HG03457 (cell line): ENCODE data around the gene GNB2.

ENCODE experiments used
- ATAC-seq: cut with Tn5 transposase; IDR thresholded peaks from one replicate; pipeline ENCODE4 v1.9.1; 2021; ENCODE audit warnings: moderate number of reproducible peaks; ENCODE audit not compliant: unreplicated experiment

The GNB2 gene

DNA sequence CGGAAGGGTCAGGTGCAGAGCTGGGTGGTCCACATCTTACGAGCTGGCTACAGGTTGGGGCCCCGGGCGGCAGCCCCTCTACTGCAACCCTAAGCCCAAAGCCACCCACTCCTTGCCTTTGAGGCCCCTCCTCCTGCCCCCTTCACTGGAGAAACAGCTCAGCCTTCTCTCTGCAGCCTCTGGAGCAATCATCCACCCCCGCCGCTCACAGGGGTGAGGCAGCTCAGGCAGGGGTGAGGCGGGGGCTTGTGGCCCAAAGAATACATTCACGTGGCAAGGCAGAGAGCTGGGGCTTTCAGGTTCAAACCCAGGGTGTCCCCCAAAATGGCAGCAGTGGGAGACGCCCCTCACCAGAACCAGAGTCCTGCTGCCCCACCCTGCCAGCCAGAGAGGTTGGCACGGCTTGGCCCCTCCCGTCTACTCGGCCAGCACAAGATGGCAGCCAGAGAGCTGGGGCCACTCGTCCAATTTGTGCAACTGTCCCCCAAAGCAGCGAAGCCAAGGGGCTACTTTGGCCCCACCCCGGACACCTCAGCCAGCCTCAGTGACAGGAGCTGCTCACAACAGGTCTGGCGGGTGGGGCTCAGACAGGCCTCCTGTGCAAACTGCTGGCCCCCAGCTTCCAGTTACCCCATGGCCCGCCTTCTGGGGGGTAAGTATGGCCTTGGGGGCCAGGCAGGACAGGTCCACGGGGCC, 7.2 kb downstream of the GNB2 start:
- ATAC-seq, result no peak

DNA sequence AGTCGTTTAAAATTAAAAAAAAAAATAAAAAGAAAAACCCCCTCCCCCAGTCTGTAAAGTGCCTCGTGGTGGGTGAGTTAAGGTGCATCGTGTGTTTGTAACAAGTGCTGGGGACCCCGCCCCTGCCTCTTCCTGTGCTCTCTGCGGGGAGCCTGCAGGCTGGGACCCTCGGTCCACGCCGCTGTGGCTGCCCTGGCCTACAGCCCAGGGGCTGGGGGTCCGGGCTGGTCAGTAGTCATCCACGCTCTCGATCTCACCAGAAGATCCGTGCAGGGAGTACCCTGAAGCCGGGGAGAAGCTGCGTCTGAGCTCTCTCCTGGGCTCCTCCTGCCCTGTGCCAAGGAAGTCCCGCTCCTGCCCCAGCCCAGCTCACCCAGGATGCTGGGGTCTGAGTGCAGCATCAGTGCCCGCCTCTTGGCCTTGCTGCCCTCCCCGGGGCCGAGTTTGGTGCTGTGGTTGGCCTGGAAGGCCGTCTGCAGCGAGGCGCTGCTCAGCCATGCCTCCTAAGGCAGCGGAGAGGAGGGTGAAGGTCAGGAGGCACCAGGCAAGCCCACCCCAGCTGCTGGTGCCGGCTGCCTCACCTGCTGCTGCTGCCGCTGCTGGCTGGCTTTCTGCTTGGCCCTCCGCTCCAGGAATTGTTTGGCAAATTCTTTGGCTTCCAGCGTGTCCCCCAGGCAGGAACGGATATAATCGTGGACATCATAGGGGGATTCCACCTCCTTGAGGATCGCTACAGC, 8.1 kb downstream of the GNB2 start:
- no peak for ATAC-seq

DNA sequence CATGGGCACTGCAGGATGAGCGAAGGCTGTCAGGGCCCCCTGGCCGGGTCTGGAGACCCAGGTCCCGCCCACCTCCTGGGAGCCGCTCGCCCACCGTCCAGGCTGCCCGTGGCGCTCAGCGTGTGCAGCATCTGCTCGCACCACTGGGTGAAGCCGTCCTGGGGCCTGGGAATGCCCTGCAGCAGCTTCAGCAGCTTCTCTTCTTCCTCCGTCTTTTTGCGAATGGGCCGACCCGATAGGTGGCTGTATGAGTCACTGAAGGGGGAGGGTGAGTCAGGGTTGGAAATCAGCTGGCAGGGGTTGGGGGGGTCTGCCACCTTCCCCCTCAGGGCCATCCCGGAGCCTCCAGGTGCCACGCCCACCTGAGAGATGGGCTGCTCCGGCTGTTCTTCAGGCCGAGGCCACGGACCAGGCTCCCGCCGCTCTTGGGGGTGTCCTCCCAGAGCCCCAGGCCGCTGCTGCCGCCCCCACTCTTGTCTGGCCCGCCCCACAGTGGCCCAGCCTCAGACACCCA, 8.7 kb downstream of the GNB2 start:
- ATAC-seq, result no peak

DNA sequence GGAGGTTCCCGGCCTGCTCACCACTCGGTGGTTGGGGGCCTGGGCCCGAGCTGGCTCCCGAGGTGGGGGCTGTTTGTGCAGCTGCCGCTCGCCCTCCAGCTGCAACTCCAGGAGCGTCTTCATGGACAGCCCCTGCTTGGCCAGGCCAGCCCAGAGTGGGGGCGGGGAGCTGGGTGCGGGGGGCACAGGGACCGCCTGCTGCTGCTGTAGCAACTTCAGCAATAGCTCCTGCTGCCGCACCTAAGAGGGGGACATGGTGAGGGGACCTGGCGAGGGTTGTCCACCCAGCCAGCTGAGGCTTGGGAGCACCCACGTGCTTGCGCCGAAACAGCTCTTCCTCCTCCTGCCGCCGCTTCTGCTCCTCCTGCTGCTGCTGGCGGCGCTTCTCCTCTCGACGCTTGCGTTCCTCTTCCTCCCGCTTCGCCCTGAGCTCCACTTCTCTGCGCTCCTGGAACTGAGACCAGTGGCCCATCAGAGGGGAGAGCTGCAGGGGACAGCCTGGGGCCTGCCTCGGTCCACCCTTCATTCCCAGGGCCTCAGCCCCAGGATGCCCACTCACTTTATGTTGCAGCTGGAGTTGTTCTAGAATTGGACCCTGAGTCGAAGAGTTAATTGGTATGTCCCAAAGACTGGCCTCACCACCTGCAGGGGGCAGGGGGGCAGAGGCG, 9.6 kb downstream of the GNB2 start:
- no peak for ATAC-seq

DNA sequence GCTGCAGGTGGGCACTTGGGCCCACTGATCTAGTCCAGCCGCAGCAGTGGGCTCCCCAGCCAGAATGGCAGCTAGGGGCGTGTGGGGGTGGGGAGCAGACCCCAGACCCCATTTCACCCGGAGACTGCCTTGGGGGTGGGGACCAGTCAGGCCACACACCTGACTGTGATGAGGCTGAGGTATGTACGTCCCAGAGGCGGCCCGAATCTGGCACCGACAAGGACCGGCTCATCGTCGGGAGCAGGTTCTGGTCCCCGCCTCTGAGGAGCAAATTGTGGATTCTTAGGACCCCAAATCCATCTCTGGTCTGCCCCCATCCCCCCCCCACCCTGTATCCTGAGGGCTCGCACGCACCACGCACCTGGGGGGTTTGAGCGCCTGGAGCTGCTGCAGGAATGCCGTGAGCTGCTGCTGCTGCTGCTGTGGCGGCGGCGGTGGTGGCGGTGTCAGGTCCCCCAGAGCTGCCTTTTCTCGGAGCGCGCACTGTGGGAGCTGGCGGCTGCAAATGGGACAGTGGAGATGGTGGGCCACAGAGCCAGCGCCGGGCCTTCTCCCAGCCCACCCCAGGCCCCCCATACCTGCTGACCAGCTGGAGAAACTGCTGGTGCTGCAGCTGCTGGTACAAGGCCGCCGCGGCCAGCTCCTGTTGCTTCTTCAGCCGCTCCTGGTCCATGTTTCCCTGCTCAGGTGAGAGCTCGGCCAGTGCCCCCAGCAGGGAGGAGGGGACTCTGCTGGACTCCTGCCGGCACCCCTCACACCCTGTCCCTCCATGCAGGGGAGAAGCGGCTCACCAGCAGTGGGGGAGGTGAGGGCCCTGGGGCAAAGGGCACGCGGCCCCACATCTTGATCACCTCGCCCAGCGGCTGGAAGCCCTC, 10.4 kb downstream of the GNB2 start:
- ATAC-seq, result no peak

DNA sequence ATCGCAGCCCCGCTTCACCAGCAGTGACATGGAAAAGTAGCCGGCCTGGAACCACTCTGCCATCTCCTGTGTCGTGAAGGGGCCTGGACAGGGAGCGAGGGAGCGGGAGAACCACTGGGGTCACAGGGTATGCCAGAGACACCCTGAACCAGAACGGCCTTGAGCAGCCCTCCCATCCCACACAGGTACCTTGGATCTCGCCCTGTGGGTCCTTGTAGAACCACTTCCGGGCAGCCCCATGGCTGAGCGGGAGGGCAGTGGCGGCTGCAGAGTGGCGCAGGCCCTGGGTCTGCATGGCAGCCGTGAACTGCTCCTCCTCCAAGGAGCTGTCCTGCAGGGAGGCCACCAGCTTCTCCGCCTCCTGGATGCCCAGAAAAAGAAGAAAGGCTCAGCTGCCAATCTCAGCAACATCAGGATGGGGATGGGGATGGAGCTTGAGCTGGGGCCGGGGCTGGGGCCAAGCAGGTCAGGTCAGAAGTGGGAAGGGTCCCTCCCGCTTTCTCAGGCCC, 11.0 kb downstream of the GNB2 start:
- no peak for ATAC-seq

DNA sequence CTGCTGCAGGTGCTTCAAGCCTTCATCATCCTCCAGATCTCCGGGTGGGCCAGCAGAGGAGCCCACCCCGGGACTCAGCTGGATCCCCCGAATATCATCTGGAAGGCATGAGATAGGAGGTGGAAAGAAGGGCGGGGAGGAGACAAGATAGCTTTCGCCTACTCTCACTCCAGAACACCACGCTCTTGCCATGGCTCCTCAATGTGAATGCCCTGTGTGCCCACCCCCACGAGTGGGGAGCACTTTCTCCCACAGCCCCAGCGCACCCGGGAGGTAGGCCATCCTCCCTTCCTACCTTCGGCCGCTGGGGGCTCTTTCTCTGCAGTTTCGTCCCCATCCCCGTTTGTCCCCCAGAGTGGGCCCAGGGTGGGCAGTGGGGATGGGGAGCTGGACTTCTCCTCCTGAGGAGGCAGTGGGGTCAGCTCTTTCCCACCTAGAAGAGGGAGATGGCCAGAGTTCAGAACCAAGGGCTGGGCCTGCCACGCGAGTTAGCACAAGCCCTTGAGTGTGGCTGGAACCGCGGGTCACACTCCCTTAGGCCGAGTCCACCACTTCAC, 11.6 kb downstream of the GNB2 start:
- no peak for ATAC-seq

DNA sequence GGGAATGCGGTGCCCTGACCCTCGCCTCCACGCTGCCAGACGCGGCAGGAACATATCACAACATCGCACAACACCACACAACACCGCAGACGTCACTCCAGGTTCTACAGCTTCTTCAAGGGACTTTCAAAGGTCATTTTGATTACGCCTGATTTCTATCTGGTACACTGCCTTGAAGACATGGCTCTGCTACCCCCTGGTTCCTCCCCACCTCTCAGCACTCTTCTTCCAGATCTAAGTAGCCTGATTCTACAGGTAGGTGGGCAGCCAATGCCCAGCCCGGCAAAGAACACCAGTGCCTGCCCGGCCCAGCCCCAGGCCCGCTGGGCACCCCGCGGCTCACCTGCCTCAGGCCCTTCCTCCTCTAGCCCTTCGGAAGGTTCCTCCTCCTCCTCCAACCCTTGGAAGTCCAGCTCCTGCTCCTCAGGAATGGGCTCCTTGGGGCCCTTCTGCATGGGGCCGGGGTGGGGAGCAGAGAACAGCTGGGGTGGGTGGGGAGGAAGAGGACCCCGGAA, 12.1 kb downstream of the GNB2 start:
- ATAC-seq, result no peak

DNA sequence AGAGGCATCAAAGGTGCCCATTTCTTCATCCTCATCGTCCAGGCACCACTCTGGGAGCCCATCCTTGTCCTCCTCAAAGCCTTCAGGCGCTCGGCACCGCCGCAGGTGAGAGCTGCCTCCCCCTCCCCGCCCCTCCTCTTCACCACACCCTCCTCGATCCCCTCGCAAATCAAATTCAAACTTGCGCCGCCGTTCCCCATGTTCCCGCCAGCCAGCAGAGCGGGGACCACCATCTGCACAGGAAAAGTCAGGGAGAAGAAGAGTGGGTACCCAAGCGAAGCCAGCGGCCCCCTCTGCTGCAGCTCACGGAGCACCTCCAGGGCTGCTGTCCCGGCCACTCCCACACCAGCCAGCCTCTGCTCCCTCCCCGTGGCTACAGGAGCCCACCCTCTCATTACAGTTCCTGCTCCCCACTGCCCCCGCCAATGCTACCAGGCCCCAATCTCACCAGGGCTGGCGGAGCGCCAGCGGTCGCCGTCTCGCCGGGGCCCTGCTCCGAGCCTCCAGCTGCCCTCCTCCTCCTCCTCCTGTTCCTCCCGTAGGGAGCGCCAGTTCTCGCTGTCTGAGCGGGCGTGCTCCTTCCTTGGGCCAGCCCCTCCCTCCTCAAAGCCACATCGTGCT, 12.8 kb downstream of the GNB2 start:
- no peak for ATAC-seq

DNA sequence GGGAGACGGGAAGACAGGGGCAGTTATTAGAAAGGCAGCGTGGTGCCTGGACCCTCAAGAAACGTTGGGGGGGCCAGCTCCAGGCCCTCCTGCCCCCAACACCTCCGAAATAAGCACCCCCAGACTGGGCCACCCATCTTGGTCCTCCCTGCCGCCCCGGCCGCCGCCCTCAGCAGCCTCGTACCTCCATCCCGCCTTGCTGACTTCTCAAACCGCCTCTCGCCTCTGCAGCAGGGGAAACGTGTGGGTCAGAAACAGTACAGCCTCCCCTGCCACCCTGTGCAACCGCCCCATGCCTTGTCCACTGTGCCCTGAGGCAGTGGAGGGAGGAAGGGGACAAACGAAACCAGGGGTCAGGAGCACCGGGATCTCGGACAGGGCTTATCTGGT, 13.3 kb downstream of the GNB2 start:
- ATAC-seq, result no peak

DNA sequence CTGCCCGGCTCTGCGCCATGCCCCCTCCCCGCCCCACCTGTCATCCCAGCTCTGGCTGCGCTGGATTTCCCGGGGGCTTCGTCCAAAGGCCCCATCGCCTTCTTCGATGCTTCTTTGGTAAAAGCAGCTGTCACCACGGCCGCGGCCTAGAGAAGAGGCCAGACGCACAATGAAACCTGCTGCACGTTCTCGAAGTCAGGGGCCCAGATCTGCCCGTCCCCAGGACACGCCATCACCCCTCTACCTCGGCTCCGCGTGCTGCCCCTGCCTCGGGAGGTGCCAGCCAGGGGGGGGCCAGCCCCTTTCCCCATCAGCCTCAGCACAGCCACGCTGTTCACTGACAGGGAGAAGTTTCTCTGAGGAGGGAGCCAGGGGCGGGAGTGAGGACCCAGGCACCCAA, 13.7 kb downstream of the GNB2 start:
- no peak for ATAC-seq

DNA sequence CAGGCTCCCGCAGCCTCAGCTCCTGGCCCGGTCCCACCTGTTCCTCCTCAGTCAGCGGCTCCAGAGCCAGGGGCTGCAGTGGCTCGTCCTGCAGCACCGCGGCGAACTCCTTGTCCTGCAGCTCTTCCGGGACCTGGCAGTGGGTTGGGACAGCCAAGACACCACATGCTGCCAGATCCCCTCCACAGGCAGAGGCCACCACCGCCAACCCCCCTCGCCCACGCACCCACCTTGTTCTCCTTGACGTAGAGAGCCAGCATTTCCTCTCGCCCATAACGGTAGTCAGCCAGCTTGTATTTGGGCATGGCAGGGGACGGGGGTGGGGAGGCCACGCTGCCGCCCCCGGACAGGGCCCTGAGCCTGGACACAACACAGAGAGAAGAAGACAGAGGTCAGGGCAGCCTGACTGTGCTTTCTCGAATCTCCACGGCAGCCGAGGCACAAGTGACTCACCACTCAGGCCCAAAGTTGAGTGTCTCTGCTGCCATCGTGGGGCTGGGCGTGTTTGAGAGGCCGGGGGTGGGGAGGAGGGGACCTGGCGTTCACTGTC, 14.3 kb downstream of the GNB2 start:
- ATAC-seq, result no peak

DNA sequence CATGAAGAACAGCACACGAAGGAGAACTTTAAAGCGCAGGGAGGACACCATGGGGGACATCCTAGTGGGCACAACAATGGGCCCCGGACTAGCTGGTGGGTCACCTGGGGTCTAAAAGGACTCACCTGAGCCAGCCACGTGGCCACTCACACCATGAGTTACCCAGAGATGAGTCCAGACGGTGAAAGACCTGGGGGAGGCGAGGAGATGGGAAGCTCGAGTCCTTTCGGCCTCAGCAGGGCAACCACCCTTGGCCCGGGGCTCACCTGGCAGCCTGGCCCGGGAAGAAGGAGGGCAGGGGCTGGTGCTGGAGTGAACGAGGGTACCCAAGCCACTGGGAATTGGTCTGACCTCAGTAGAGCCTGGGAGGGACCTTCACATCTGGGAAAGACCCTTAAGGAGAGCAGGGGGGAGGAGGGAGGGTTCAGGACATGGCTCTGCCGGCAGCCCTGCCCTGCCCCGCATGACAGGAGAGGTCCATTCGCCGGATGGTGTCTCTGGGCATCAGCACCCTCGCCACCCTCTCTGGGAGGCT, 14.9 kb downstream of the GNB2 start:
- ATAC-seq, result no peak

DNA sequence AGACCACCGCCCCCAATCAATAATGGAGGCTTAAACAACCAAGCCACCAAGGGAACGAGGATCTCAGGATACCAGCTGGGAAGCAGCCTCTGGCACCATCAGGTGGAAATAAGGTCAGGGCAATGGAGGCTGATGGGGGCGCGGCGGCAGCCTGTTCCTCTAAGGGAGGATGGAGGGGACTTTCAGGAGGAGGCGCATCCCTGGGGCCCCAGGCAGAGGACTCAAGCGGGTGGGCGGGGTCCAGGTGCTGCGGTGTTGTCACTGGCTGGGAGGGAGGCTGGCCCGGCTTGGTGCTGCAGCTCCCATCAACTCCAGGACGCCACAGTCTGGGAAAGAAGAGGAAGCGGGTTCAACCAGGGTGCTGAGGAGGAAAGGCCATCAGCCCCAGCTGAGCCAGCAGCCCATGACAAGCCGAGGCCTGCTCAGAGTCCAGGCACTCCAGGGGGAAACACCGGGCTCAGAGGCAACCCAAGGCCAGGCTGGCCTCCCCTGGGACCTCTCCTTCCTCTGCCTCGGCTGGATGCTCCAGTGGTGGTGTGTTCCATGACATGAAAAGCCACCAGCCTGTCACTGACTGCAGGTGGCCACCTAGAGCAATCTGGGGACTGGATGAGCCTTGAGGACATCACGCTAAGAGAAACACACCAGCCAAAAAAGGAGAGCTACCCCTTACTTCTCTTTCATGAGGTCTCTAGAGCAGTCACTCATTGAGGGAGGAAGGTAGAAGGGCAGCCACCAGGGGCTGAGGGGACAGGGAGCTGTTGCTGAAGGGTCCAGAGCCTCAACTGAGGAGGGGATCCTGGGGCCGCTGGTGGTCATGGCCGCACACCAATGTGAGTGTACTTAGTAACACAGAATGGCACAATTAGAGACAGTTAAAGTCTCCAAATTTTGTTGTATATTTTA, 15.9 kb downstream of the GNB2 start:
- no peak for ATAC-seq

DNA sequence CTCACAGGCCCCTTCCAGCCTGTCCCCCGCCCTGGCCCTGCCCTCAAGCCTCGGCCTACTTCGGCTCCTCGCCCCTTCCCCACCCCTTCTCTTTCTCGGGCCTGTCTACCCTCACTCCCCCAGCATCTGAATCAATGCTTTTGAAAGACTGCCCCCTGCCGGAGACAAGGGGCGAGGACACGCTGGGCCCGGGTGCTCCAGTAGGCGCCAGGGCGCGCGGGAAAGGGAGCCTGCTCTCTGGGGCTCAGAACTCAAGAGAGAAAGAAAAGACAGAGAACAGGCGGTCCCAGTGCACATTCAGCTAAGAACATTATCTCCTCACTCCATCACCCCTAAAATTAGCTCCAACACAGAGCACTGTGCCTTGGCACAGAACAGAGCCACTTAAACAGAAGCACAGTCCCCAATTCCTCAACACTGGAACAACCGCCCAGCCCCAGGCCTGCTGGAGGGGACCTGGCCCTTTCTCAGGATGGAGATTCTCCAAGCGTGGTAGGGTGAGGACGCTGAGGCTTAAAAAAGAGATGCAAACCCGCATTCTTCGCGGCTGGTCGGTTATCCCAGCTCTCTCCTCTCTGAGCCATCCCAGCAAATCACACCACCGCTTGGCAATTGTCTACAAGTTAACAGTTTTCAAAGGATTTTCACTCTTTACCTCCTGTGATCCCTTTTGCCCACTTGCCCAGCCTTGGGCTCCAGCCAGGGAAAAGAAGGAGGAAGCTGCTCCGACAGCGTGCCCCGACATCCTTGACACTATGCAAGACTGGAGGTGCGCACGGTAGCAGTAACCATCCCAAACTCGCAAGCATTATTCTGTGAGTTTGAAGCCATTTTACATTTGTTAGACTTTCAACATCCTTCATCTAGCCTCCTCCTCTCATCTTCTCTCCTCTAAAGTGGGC, 18.4 kb downstream of the GNB2 start:
- no peak for ATAC-seq

DNA sequence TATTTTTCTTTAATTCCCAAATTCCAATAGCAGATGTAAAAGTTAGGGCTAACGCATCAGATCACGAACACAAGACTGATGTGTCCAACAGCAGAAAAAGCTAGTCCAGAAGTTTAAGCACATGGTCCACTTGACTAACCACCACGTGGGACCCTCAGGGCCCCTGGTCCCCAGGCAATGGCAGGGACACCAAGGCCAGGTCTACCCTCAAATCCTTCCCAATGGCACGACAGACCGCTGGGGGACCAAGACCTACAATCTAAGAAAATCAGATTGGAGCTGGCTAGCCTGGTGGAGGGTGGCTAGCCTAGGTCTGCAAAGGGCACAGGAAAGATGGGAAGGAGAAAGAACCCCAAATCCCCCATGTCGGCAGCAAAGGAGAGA, 19.0 kb downstream of the GNB2 start:
- no peak for ATAC-seq
